Kidney capillary endothelial cell (primary cell): ENCODE measurements around the gene ANKRD34C.
"Not testable (repeated sequence)": the region's sequence is repeated elsewhere in the genome, so short reads cannot be mapped to it uniquely, and the experiment has no call there.

Source experiments
- DNase-seq: peaks from one replicate; pipeline ENCODE4 v3.0.0-alpha.2; 2018; ENCODE audit warnings: low spot score

The ANKRD34C gene

GRCh38 chr15:79311901-79312553 is 29.5 kb downstream of the ANKRD34C start:
- no peak for DNase-seq

GRCh38 chr15:79314186-79314585 is 31.7 kb downstream of the ANKRD34C start:
- DNase-seq: no peak

GRCh38 chr15:79314811-79315210 is 32.3 kb downstream of the ANKRD34C start:
- no peak for DNase-seq

GRCh38 chr15:79315623-79316328 is 33.3 kb downstream of the ANKRD34C start:
- no peak for DNase-seq

GRCh38 chr15:79316864-79317263 is 34.3 kb downstream of the ANKRD34C start:
- no peak for DNase-seq

GRCh38 chr15:79319973-79320372 is 37.5 kb downstream of the ANKRD34C start:
- DNase-seq: not testable (repeated sequence)

GRCh38 chr15:79321876-79322275 is 39.4 kb downstream of the ANKRD34C start:
- no peak for DNase-seq

GRCh38 chr15:79322306-79322705 is 39.8 kb downstream of the ANKRD34C start:
- no peak for DNase-seq

- DNase-seq: peak; percentile 55
Measured at GRCh38 chr15:79322945-79323344, 40.4 kb downstream of the ANKRD34C start.

- DNase-seq: peak; percentile 87
Measured at GRCh38 chr15:79329171-79329611, 46.7 kb downstream of the ANKRD34C start.
